D341Med (cell line): Measurements from ENCODE around the gene SMIM36.
A peak's percentile ranks its signal among the peaks of the same experiment; 100 is the strongest.
"Not testable (repeated sequence)": the region's sequence is repeated elsewhere in the genome, so short reads cannot be mapped to it uniquely, and the experiment has no call there.

ENCODE experiments used
- DNase-seq: peaks from one replicate; pipeline ENCODE4 v3.0.0; 2012; ENCODE audit warnings: low spot score

The SMIM36 gene

DNA sequence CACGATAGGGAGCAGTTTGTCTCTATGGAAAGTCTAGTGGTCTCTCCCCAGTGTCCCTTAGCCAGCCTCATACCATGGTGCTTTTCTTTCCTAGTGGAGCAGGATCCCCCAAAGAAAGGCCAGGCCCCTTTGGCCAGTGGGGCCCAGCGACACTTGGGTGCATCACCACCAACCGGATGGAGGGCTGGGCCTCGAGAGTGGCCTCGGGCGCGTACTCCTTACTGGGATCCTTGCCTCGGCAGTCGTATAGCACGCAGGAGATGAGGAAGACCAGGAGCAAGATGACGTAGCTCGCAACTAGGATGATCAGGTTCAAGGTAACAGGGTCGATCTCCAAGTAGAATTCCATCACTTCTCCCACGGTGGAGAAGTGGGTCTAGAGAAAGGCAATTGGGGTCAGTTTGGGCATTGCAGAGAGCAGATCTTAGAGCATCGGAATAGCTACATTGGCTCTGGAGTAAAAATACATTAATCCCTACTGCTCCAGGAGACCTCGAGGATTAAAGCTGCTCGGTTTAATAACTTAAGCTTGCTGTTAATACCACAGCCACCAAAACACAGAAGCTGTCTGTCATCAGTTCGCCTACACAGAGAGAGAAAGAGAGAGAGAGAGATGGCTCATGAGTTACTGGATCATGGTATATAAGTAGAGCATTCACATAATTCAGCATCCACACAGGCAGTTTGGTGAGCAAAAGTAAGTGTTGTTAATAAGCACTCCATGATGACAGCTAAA, at the start of gene SMIM36:
Gene SMIM36 (minus strand): TSS at position 467 of the 736 bp plus-strand sequence.
- DNase-seq, result peak; percentile 78

- no peak for DNase-seq
Measured at GRCh38 chr17:55555772-55556171, 44.5 kb upstream of the SMIM36 start.

DNA sequence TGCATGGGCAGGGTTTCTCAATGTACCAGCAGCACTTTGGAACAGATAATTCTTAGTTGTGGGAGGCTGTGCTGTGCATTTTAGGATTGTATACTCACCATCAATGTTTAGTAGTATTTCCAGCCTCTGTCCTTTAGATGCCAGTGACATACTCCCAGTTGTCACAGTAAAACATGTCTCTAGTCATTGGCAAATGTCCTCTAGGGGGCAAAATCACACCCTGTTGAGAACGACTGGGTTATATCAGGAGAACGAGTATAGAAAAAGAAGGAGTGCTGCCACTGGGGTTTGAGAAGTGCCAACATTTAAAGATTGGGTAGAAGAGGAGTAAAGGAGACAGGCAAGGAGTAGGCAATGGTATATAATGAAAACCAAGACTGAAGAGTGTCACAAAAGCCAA, 37.9 kb upstream of the SMIM36 start:
- no peak for DNase-seq

DNA sequence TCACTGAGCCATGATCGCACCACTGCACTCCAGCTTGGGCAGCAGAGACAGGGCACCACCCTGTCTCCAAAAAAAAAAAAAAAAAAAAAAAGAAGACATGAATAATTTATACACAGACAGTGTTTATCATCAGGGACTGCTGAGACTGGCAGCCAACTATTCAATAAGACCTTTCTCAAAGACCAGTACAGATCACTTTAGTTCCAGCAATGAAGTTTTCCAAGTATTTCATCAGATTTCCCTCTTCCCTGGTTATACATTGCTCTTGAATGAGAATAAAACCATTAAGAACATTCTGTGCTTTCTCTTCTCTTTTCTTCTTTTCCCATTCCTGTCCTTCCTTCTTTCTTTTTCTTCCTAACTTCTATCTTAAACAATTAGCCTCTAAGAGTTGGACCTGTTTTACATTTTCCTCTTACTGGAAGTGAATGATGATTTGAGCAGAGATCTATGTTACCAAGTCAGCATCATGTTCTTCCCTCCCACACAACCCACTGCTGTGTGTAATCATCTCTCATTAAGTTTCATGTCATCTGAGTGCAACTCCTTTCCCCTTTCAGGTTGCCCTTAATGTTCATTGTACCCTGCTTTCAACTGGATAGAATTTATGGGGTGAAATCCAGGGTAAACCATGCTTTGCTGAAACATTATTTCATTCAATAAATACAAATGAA, 35.9 kb upstream of the SMIM36 start:
- no peak for DNase-seq

DNA sequence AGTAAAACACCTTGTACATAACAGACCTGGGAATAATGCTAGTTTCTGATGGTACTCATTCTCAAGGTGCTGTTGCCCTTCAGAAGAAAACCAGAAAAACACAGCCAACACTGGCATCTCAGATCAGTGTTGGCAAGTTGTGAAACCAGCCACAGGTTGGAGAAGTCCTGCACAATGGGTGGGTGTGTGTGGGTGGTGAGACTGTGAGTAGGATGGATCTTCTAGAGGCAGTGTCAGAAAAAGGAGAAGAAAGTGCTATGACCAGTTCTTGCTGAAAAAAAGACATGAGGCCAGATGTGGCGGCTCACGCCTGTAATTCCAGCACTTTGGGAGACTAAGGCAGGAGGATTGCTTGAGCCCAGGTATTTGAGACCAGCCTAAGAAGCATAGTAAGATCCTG, 35.2 kb upstream of the SMIM36 start:
- DNase-seq, result no peak

GRCh38 chr17:55545806-55546205, 34.6 kb upstream of the SMIM36 start:
- DNase-seq, result no peak

- DNase-seq, result no peak
Measured at GRCh38 chr17:55543709-55544108, 32.5 kb upstream of the SMIM36 start.

DNA sequence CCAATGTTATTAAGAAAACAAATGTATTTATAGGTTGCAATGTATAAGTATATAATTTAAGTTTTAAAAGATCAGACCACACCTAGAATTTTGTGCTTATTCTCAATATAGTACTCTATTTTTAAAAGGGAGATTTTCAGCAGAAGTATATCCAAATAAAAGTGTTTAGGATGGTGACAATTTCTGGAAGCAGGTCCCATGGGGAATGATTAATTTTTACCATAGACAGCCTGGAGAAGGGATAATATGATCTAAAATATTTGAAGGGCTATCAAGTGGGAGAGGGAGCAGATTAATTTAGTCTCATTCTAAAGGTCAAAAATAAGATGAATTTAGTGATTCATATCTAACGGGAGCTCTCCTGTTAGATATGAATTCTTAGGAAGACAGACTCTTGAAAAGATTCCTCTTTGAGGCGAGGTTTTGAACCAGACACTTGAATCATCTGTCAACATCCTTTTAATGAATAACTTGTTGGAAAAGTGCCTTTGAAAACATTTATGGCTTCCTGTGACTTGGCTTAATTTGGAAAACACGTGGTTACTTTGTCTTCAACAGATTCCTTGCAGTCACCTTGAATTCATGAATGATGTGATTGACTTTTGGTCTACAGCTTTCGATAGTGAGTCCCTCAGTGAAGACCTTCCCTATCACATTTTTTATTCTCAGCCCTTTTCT, 29.3 kb upstream of the SMIM36 start:
- DNase-seq, result no peak

- DNase-seq, result no peak
Measured at GRCh38 chr17:55536205-55536604, 25.0 kb upstream of the SMIM36 start.

DNA sequence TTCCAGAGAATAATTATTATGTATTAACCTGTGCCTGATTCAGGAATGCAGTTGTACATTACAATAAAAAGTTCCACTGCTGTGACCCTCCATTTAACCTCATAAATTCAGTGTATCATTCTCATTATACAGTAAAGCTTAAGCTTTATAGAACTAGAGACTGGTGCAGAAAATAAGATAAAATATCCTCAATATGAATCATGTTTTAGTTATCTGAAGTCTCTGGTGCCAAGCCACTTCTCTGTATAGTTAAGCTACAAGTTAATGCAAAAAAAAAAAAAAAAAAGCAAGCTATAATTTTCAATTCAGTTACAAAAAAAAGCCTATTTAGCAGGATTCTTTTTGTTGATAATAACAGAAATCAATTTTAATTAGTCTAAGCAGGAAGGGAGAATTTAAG, 22.4 kb upstream of the SMIM36 start:
- no peak for DNase-seq

DNA sequence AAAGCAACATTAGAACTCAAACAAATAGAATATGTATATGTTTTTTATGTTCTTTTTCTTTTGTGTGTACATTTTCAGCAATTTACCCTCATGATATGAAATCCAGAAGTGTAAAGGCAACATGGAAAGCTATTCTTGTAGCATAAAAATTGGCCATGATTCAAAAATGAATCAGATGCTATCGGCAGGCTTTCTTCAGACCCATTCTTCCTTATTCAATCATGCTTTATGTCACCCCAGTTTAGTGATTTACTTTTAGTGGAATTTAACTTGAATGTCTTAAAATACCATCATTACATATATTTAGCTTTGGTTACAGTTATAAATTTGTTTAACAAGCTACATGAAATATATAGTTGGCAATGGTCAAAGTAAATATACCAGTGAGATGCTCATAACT, 21.4 kb upstream of the SMIM36 start:
- no peak for DNase-seq

DNA sequence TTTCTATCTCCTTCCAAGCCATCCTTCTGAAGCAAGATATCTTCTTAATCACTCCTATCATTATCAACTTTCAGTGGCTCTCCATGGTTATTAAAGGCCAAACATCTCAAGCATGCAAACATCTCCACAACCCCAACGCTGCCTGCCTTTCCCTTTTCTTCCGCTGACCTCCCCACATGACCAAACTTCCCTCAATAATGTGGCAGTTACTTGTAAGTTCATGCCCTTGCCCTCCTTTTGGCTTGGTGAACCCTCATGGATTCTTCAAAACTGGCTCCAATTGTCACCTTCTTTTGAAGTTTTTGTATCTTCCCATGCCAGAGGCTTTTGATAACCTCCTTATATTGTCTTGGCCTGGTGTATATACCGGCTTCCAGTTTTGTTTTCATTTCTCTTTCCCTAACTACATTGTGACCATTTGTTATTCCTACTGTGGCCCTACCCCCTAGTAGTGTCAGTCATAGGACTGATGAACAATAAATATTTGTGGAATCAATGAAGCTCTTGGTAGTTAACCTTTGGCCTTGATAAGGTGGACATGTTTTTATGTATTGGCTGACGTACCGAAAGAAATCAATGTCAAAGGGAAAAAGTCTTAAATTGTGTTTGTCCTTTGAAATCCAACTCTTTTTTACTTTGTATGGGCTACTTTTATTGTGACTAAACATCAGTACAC, 19.9 kb upstream of the SMIM36 start:
- DNase-seq, result no peak

GRCh38 chr17:55530064-55530463, 18.8 kb upstream of the SMIM36 start:
- DNase-seq, result no peak

GRCh38 chr17:55527540-55528118, 16.4 kb upstream of the SMIM36 start:
- DNase-seq, result peak; percentile 58

DNA sequence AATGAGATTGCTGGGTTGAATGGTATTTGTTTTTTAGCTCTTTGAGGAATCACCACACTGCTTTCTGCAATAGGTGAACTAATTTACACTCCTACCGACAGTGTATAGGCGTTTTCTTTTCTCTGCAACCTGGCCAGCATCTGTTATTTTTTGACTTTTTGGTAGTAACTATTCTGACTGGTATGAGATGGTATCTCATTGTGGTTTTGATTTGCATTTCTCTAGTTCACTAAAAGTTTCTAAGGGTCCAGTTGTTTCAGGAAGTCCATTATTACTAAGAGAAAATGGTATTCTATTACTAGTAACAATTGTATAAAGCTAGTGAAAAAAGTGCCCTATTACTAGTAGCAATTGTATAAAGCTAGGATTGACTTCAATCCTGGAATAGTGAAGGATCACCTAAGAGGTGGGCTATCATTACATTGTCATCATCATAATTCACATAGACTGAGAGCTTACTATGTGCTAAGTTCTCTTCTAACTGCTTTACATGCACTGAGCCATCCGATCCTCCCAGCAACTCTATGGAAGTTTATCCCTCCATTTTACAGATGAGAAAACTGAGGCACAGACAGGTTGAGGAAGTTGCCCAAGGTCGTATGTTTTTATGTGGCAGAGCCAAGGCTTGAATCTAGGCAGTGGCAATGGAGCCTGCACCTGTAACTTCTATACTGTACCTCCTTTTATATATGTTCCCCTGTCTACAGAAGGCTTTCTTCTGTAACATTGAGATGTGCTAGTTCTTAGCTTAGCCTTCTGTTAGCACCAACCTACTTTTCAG, 13.4 kb upstream of the SMIM36 start:
- no peak for DNase-seq

- DNase-seq, result not testable (repeated sequence)
Measured at GRCh38 chr17:55523032-55523431, 11.8 kb upstream of the SMIM36 start.

DNA sequence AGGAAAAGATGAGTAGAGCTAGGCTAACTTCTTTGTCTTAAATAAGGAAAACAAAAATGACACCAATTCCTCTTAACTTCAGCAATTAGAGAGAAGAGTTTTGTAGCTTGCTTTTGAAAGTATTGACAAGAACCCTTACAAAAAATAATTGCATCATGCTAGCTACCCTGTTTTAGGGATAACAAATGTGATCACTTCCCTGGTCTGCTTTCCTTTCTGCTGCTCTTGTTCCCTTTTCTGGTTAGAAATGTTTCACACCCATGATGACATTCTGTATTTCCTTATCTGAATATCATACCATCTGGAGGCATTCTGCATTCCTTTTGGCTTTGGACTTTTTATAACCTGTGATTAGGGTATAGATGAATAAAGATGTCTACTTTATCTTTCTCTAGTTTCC, 9.9 kb upstream of the SMIM36 start:
- DNase-seq, result no peak

DNA sequence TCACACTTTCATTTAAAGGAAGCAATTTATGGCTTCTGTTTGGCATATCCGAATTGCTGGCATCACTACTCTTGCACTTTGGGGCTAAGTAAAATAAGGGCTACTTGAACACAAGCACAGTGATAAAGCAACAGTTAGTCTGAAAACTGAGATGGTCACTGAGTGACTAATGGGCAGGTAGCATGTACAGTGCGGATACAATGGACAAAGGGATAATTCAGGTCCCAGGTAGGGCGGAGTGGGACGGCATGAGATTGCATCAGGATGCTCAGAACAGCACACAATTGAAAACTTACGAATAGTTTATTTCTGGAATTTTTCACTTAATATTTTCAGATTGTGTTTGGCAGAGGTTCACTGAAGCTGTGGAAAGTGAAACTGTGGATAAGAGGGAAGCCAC, 9.2 kb upstream of the SMIM36 start:
- DNase-seq, result no peak

GRCh38 chr17:55518510-55518909, 7.3 kb upstream of the SMIM36 start:
- DNase-seq, result no peak

DNA sequence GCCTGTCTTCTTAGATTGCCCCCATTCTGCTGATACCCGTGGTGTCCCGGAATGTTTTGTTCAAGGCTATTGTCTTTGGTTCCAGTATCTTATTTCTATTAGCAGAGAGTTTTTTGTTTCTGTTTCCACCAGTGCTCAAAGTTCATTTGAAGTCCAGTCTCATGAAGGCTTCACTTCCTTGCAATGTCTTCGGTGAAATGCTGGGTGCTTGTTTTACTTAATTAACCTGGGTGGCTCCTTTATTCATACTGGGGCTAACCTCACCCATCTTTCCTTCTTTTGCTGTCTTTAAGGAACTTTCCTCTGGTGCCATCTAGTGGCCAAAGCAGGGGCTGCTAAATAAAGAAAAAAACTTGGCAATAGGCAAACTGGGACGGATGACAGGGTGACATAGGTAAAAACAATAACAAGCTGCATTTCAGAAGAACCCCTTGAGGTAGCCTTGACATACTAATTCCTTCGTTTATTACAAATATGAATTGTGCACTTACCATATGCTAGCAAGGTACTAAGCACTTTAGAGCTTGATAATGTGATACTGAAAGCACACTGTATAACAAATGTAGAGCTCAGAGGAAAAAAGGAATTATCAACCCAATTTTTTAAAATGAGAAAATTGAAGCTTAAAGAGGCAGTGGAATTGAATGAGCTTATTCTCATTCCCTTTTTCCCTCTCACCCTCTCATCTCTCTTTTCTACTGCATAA, 2.8 kb upstream of the SMIM36 start:
- peak; percentile 71 for DNase-seq

GRCh38 chr17:55507669-55508068, 3.6 kb downstream of the SMIM36 start:
- DNase-seq, result not testable (repeated sequence)
